Hepatocyte (in vitro differentiated cells): ENCODE data around the gene ITPKB. TPM values are rescaled to one million over a fixed set of nuclear protein-coding genes. Genes with fewer than 3 reads are reported as not detected.

ENCODE experiments used
- DNase-seq: peaks from one replicate; pipeline ENCODE4 v3.0.0-alpha.2; 2016; ENCODE audit warnings: low spot score
- H2AFZ ChIP-seq: fragments of 200-600 bp; sonication (generic); 2 replicates; pipeline ENCODE4 v1.6.0; 2016; ENCODE audit warnings: antibody characterized with exemption, mild to moderate bottlenecking
- H3K27ac ChIP-seq: fragments of 200-600 bp; sonication (generic); 2 replicates; pipeline ENCODE4 v1.5.1; 2016; ENCODE audit warnings: mild to moderate bottlenecking
- H3K27me3 ChIP-seq: fragments of 200-600 bp; sonication (generic); 2 replicates; pipeline ENCODE4 v1.6.1; 2016
- H3K36me3 ChIP-seq: fragments of 200-600 bp; sonication (generic); replicated peaks from 2 replicates; pipeline ENCODE4 v1.5.1; 2016; ENCODE audit warnings: low read depth; ENCODE audit not compliant: insufficient read depth
- H3K4me1 ChIP-seq: fragments of 200-600 bp; sonication (generic); 2 replicates; pipeline ENCODE4 v1.5.1; 2016; ENCODE audit warnings: mild to moderate bottlenecking, moderate library complexity; ENCODE audit not compliant: insufficient read depth
- H3K4me2 ChIP-seq: fragments of 200-600 bp; sonication (generic); 2 replicates; pipeline ENCODE4 v1.6.0; 2016
- H3K4me3 ChIP-seq: fragments of 200-600 bp; sonication (generic); 2 replicates; pipeline ENCODE4 v1.5.1; 2016; ENCODE audit warnings: mild to moderate bottlenecking
- H3K79me2 ChIP-seq: fragments of 200-600 bp; sonication (generic); 2 replicates; pipeline ENCODE4 v1.6.0; 2017; ENCODE audit warnings: mild to moderate bottlenecking
- H3K9me2 ChIP-seq: fragments of 200-600 bp; sonication (generic); replicated peaks from 2 replicates; pipeline ENCODE4 v1.6.0; 2017; ENCODE audit warnings: mild to moderate bottlenecking; ENCODE audit not compliant: insufficient read depth
- H3K9me3 ChIP-seq: fragments of 200-600 bp; sonication (generic); 2 replicates; pipeline ENCODE4 v1.5.1; 2016; ENCODE audit warnings: low read depth, mild to moderate bottlenecking
- H4K20me1 ChIP-seq: fragments of 200-600 bp; sonication (generic); 2 replicates; pipeline ENCODE4 v1.6.0; 2016; ENCODE audit warnings: mild to moderate bottlenecking; ENCODE audit not compliant: insufficient read depth, poor library complexity, severe bottlenecking
- EZH2 ChIP-seq: fragments of 200-600 bp; sonication (generic); IDR thresholded peaks from 2 replicates; pipeline ENCODE4 v1.6.1; 2016; ENCODE audit warnings: antibody characterized with exemption, mild to moderate bottlenecking, borderline replicate concordance
- EZH2phosphoT487 ChIP-seq: fragments of 200-600 bp; sonication (generic); IDR thresholded peaks from one replicate; pipeline ENCODE4 v1.6.1; 2018; ENCODE audit warnings: antibody characterized with exemption, mild to moderate bottlenecking, low read depth, moderate library complexity; ENCODE audit not compliant: unreplicated experiment, severe bottlenecking
- WGBS: methylation state at CpG from one replicate; pipeline ENCODE4 v1.1.6; 2016; ENCODE audit warnings: low lambda C conversion rate; ENCODE audit errors: missing lambda C conversion rate; 5-methylcytosine and 5-hydroxymethylcytosine counted together
- polyA plus RNA-seq: library from polyadenylated mRNA; unstranded; fragments of >200 nt; fragmentation: Nextera tagmentation; extraction: Ambion mirVana; gene quantifications from 2 replicates; pipeline ENCODE4 v1.2.1, GENCODE V29; 2016
- total RNA-seq: library from RNA; depleted of rRNA; stranded (reverse); fragments of >200 nt; gene quantifications from 2 replicates; pipeline ENCODE4 v1.2.3, GENCODE V29; 2014
- TF ChIP-seq, protein P1 (sequence below): fragments of 200-600 bp; sonication (generic); IDR thresholded peaks from 2 replicates; pipeline ENCODE4 v1.5.1; 2016; ENCODE audit warnings: antibody characterized with exemption, mild to moderate bottlenecking; ENCODE audit not compliant: poor library complexity

The ITPKB gene
- total and polyA plus RNA-seq, 2 experiments from 2014 or later: 11.0 to 13.8 TPM

DNA sequence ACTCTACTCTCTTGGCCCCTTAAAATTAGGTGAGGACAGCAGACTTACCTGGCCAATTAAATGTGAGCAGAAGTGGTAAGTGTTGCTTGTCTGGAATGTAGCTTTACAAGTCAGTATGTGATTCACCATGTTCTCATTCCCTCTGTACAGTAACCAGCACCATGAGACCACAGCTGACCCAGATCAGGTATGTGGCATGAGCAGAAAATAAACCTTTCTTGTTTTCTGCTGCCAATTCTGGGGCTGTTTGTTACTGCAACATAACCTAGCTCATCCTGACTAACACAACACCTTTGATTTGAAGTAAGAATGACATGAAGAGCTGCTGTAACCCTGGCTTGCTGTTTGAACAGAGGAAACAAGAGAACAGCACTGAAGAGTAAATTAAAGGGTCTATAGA is 24.9 kb downstream of the ITPKB start:
- H3K9me2 ChIP-seq: no peaks in the 10 kb centered on the region
- H3K27ac ChIP-seq: no peak overlapping the region
- no peak overlapping the region for H2AFZ ChIP-seq
- H3K4me1 ChIP-seq: no peaks in the 10 kb centered on the region
- H4K20me1 ChIP-seq: no peaks in the 10 kb centered on the region
- no peaks in the 10 kb centered on the region for H3K9me3 ChIP-seq
- TF ChIP-seq, protein P1, sequence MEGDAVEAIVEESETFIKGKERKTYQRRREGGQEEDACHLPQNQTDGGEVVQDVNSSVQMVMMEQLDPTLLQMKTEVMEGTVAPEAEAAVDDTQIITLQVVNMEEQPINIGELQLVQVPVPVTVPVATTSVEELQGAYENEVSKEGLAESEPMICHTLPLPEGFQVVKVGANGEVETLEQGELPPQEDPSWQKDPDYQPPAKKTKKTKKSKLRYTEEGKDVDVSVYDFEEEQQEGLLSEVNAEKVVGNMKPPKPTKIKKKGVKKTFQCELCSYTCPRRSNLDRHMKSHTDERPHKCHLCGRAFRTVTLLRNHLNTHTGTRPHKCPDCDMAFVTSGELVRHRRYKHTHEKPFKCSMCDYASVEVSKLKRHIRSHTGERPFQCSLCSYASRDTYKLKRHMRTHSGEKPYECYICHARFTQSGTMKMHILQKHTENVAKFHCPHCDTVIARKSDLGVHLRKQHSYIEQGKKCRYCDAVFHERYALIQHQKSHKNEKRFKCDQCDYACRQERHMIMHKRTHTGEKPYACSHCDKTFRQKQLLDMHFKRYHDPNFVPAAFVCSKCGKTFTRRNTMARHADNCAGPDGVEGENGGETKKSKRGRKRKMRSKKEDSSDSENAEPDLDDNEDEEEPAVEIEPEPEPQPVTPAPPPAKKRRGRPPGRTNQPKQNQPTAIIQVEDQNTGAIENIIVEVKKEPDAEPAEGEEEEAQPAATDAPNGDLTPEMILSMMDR: no peak
- TF ChIP-seq EZH2phosphoT487: no peak
- H3K4me3 ChIP-seq: no peak overlapping the region
- H3K27me3 ChIP-seq: no peaks in the 10 kb centered on the region
- no peak overlapping the region for H3K4me2 ChIP-seq
- no peaks in the 10 kb centered on the region for H3K36me3 ChIP-seq
- H3K79me2 ChIP-seq: peaks cover 10% of the 10 kb centered on the region
- no peak for DNase-seq

DNA sequence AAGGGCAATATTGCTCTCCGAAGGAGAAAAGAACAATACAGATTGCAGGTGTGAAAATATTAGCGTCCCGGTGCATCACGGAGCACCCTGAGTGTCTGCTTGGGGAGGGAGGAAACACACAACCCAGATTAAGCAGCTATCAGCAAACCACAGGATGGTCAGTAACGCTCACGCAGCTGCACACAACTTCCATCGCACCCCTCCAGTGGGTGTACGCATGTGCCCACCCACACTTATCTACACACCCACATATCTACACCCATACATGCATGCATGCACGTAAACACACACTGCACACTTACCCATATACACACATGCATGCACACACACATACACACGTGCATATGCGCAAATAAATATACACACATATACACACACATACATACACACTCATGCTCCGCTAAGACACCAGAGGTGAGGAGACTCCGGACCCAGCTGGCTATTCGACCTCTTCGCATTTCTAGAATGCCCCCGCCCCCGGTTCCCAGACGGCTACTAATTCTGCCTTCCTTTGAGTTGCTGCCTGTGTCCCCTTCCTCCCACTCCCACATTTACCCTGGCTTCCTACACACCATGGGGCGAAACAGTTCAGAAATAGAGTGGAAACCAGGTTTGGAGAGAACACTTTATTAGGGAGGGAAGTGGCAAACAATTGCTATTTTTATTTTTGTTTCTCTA is 26.2 kb downstream of the ITPKB start:
- peaks cover 7% of the 10 kb centered on the region for H3K4me1 ChIP-seq
- no peak for DNase-seq
- no peak overlapping the region for H2AFZ ChIP-seq
- H3K27me3 ChIP-seq: no peaks in the 10 kb centered on the region
- no peaks in the 10 kb centered on the region for H3K9me3 ChIP-seq
- no peaks in the 10 kb centered on the region for H4K20me1 ChIP-seq
- 92% methylated on average over 19 of the region's 19 CpGs for WGBS
- H3K79me2 ChIP-seq: peaks cover 10% of the 10 kb centered on the region
- no peak overlapping the region for H3K4me2 ChIP-seq
- H3K4me3 ChIP-seq: no peak overlapping the region
- TF ChIP-seq, protein P1: no peak
- TF ChIP-seq EZH2phosphoT487 (no peak), EZH2 (no peak)
- H3K27ac ChIP-seq: no peak overlapping the region
- H3K36me3 ChIP-seq: no peaks in the 10 kb centered on the region
- no peaks in the 10 kb centered on the region for H3K9me2 ChIP-seq

GRCh38 chr1:226711976-226712741 is 26.9 kb downstream of the ITPKB start:
- Histone ChIP-seq H2AFZ (no peak overlapping the region), H3K9me2 (no peaks in the 10 kb centered on the region), H3K4me2 (no peak overlapping the region), H3K9me3 (no peaks in the 10 kb centered on the region), H3K27me3 (no peaks in the 10 kb centered on the region), H4K20me1 (no peaks in the 10 kb centered on the region), H3K4me1 (peaks cover 7% of the 10 kb centered on the region), H3K79me2 (peaks cover 10% of the 10 kb centered on the region), H3K27ac (no peak overlapping the region), H3K4me3 (no peak overlapping the region), H3K36me3 (no peaks in the 10 kb centered on the region)
- 84% methylated on average over 21 of the region's 21 CpGs for WGBS
- TF ChIP-seq EZH2phosphoT487: no peak
- TF ChIP-seq, protein P1: no peak
- no peak for TF ChIP-seq EZH2
- no peak for DNase-seq
